Placental epithelial cell (primary cell): ENCODE measurements around the gene CCDC81. TPM values are rescaled to one million over a fixed set of nuclear protein-coding genes. Genes with fewer than 3 reads are reported as not detected.

Source experiments
- total RNA-seq: library from RNA; depleted of rRNA; stranded (reverse); fragments of >200 nt; gene quantifications from 2 replicates; pipeline ENCODE4 v1.2.3, GENCODE V29; 2012

The CCDC81 gene
- total RNA-seq: 0.79 and 1.3 TPM in 2 replicates

DNA sequence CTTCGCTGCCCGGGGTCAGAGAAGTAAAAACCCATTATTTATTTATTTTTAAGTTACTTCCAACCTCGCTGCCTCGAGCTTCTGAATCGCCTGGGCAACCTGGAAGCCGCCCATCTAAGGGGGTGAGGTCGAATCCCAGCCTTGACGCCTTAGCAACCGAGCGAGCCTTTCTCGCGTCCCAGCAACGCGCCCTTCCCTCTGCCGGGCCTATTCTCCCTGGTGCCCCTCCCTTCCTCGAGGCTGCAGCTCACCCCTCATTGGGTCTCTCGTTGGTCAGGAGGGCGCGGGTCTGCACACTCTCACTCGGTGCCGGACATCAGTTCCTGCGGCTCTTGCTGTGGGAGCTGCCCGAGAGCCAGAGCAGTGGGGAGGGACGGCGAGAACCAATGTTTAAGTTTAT is at the start of gene CCDC81:
Gene CCDC81, plus strand, starts transcription at position 302 of the 400 bp plus-strand sequence. CDS start 277 bp downstream, outside the sequence.

Other genes starting within 250 kb of the CCDC81 start
- 13.7 and 20.8 TPM in 2 replicates for gene EED, start 130.1 kb upstream of the CCDC81 start, total RNA-seq
- gene HIKESHI, start 72.6 kb upstream of the CCDC81 start, total RNA-seq: 53.8 and 72.7 TPM in 2 replicates